ENCODE data around the gene FHIT. TPM values are rescaled to one million over a fixed set of nuclear protein-coding genes. Genes with fewer than 3 reads are reported as not detected.

Gene FHIT
- total RNA-seq, 4 donors from 2014 or later = 3.5 to 17.0 (median 16.7) TPM

DNA sequence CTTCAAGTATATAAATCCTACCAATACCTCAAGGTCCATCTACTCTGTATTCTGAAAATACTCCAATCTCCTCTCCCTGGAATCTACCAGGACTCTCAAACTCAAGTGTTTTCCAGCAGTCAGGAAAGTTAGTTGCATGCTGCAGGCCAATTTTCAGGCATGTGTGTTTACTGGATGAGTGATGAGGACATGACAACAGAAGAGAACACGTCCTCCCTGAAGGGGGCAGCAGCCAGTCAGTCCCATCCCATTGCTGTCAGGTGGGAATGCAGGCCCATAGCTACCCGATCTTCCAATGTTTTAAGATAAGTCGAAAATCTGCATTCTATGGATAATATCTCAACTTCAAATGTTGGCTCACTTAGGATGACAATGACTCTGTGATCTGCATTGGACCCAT, 496.2 kb downstream of the FHIT start:
- Histone ChIP-seq H3K4me3 (no peak overlapping the region), H3K27ac (no peak overlapping the region), H3K4me1 (no peaks in the 10 kb centered on the region), H3K36me3 (no peaks in the 10 kb centered on the region), H3K9me3 (peaks cover 0 to 3% (median 0%) of the 10 kb centered on the region in 4 donors), H3K27me3 (no peaks in the 10 kb centered on the region)
- TF ChIP-seq, protein P1, sequence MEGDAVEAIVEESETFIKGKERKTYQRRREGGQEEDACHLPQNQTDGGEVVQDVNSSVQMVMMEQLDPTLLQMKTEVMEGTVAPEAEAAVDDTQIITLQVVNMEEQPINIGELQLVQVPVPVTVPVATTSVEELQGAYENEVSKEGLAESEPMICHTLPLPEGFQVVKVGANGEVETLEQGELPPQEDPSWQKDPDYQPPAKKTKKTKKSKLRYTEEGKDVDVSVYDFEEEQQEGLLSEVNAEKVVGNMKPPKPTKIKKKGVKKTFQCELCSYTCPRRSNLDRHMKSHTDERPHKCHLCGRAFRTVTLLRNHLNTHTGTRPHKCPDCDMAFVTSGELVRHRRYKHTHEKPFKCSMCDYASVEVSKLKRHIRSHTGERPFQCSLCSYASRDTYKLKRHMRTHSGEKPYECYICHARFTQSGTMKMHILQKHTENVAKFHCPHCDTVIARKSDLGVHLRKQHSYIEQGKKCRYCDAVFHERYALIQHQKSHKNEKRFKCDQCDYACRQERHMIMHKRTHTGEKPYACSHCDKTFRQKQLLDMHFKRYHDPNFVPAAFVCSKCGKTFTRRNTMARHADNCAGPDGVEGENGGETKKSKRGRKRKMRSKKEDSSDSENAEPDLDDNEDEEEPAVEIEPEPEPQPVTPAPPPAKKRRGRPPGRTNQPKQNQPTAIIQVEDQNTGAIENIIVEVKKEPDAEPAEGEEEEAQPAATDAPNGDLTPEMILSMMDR (IDR thresholded peaks at IDR 0.05) = no peak
- TF ChIP-seq POLR2A (IDR thresholded peaks at IDR 0.05) = no peak
- DNase-seq = no peak

- Histone ChIP-seq H3K27ac (no peak overlapping the region), H3K36me3 (no peaks in the 10 kb centered on the region), H3K4me3 (no peak overlapping the region), H3K4me1 (no peaks in the 10 kb centered on the region), H3K9me3 (peaks cover 0 to 3% (median 0%) of the 10 kb centered on the region in 4 donors), H3K27me3 (no peaks in the 10 kb centered on the region)
- TF ChIP-seq, protein P1 (IDR thresholded peaks at IDR 0.05) = no peak
- no peak for TF ChIP-seq POLR2A (IDR thresholded peaks at IDR 0.05)
- no peak for DNase-seq
These were observed 496.6 kb downstream of the FHIT start for GRCh38 chr3:60754617-60755016.

GRCh38 chr3:60752809-60753208, 498.4 kb downstream of the FHIT start:
- DNase-seq = no peak
- H3K27ac ChIP-seq = no peak overlapping the region
- H3K4me3 ChIP-seq = no peak overlapping the region
- no peaks in the 10 kb centered on the region for H3K4me1 ChIP-seq
- peaks cover 0 to 3% (median 0%) of the 10 kb centered on the region in 4 donors for H3K9me3 ChIP-seq
- H3K36me3 ChIP-seq = no peaks in the 10 kb centered on the region
- TF ChIP-seq, protein P1 (IDR thresholded peaks at IDR 0.05) = no peak
- TF ChIP-seq POLR2A (IDR thresholded peaks at IDR 0.05) = no peak
- H3K27me3 ChIP-seq = no peaks in the 10 kb centered on the region

DNA sequence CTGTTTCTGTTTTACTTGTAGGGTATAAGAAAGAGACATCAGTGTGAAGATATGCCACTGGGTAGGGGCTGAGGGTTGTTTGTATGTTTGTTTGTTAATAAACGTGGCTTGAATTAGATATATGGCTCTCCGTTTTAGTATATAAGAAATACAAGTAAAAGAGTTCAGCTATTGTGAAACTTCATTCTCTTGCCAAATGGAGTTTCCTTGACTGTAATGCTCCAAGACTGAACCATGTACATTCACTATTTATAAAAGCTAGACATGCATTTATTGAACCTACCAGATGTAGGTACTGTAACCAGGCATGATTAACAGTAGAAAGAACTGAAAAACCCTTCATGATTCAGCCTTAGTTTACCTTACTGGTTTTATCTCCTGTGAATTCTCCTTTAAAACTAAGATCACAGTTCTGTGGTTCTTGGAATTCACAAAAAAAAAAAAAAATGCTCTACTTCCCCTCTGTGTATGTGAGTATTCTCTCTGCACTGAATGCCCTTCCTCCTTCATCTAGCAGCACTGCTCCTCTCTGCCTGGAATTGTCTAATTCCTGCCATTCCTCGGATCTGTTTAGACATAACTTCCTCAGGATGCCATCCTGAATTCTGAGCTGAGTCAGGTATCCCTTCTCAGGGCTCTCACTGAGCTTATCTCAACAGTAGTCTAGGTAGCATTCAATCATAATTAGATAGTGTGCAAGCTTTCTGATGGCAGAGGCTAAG, 504.4 kb downstream of the FHIT start:
- Histone ChIP-seq H3K4me3 (no peak overlapping the region), H3K4me1 (no peaks in the 10 kb centered on the region), H3K27me3 (no peaks in the 10 kb centered on the region), H3K27ac (no peak overlapping the region), H3K9me3 (peaks cover 0 to 3% (median 0%) of the 10 kb centered on the region in 4 donors), H3K36me3 (no peaks in the 10 kb centered on the region)
- no peak for DNase-seq
- no peak for TF ChIP-seq POLR2A (IDR thresholded peaks at IDR 0.05)
- TF ChIP-seq, protein P1 (IDR thresholded peaks at IDR 0.05) = no peak

DNA sequence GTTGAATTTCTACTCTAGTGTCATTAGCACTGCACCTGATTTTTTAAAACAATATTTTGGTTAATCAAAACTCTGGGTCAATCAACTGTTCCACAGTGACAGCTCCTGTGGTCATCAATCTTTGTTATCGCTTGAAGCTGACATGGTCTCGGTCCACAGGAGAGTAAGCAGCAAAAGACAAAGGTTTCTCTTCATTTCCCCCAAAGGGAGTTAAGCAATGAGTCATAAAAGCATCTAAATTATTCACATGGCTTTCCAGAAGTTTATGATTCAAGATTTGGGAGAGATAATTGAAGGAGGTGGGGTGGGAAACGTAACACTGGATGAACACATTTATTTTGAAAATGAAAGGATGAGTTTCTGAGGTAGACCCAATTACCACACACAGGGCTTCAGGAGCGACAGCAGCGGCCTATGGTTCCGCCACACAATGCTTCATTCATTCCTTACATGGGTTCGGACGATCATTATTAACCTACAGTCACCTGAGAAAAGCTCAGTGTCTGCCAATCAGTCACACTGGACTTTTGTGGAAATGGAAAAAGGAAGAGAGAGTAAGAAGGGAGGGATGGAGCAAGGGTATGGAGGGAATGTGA, 505.1 kb downstream of the FHIT start:
- no peaks in the 10 kb centered on the region for H3K27me3 ChIP-seq
- H3K36me3 ChIP-seq = no peaks in the 10 kb centered on the region
- no peak for DNase-seq
- no peak overlapping the region for H3K4me3 ChIP-seq
- TF ChIP-seq, protein P1 (IDR thresholded peaks at IDR 0.05) = no peak
- no peak for TF ChIP-seq POLR2A (IDR thresholded peaks at IDR 0.05)
- H3K27ac ChIP-seq = no peak overlapping the region
- peaks cover 0 to 3% (median 0%) of the 10 kb centered on the region in 4 donors for H3K9me3 ChIP-seq
- H3K4me1 ChIP-seq = no peaks in the 10 kb centered on the region

All from Peyer's patch (tissue), 4 donors.